HL-60 (cell line): ENCODE measurements around the gene TCEAL4.

ENCODE experiments used
- DNase-seq, 2 experiments: peaks; one replicate each; pipeline ENCODE4 v3.0.0-alpha.2; 2010 to 2020; ENCODE audit warnings: low read depth in 1 of 2, low spot score in 1 of 2
- H3K27ac ChIP-seq: fragments of 250-450 bp; sonication (Bioruptor Pico); replicated peaks from 2 replicates; pipeline ENCODE4 v1.5.1; 2020; ENCODE audit warnings: mild to moderate bottlenecking, moderate library complexity
- H3K27me3 ChIP-seq: fragments of 250-450 bp; sonication (Bioruptor Pico); 2 replicates; pipeline ENCODE4 v1.5.1; 2021; ENCODE audit warnings: mild to moderate bottlenecking, moderate library complexity; ENCODE audit not compliant: insufficient read depth, poor library complexity, severe bottlenecking
- H3K4me3 ChIP-seq: replicated peaks from 2 replicates; pipeline ENCODE4 v1.5.1; 2011; ENCODE audit warnings: mild to moderate bottlenecking, control low read depth, low read length; ENCODE audit not compliant: insufficient read depth
- GABPA ChIP-seq: IDR thresholded peaks from 2 replicates; pipeline ENCODE4 v1.6.1; 2012; ENCODE audit warnings: low read depth
- POLR2AphosphoS5 ChIP-seq: IDR thresholded peaks from 2 replicates; pipeline ENCODE4 v1.6.1; 2012; ENCODE audit warnings: low read depth
- SPI1 ChIP-seq: IDR thresholded peaks from 2 replicates; pipeline ENCODE4 v1.6.1; 2012; ENCODE audit warnings: low read depth, mild to moderate bottlenecking, borderline replicate concordance
- TF ChIP-seq, protein P1 (sequence below): IDR thresholded peaks from one replicate; pipeline ENCODE4 v1.5.1; 2011; ENCODE audit warnings: low read length, control low read depth, inconsistent platforms; ENCODE audit not compliant: insufficient read depth
- TF ChIP-seq, protein P2 (sequence below): IDR thresholded peaks from 2 replicates; pipeline ENCODE4 v1.6.1; 2012; ENCODE audit warnings: low read depth; ENCODE audit not compliant: insufficient replicate concordance

Gene TCEAL4

DNA sequence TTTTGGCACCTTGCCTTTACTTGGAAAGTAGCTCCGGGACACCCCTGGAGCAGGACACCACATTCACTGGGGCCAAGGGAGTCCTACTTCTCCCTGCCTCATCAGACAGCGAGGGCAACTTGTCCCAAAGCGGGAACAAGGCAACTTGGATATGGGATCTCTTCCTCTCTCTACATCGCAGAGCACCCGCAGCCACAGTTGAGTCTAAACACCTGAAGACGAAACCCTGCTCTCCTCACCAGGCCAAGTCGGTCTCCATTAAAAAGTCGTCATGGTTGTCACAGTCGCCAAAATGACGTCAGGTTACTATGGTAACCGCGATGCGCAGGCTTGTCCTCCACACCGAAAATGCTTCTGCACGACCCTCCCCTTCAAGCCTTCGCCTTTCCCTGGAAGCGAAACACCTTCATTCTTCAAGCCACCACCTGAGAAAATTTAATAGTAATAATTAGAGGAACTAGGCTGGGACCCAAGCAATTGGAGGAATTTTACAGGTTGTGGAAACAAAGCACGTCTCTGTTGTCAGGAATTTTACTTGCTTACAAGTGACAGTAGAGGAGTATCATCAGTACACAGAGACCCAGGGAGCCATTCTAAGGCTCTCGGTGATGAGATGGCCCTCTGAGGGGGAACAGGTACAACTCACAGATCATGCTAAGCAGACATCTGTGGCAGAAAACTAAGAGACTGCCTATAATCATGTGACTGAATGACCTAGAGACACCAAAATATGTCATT lies 30.5 kb upstream of the TCEAL4 start:
- peak; percentile 0 to 49 for DNase-seq
- peak overlapping the region; percentile 32 for H3K4me3 ChIP-seq
- H3K27me3 ChIP-seq: peaks cover 4% of the 10 kb centered on the region
- H3K27ac ChIP-seq: no peak overlapping the region
- no peak for TF ChIP-seq POLR2AphosphoS5
- TF ChIP-seq SPI1: no peak
- TF ChIP-seq GABPA: no peak

DNA sequence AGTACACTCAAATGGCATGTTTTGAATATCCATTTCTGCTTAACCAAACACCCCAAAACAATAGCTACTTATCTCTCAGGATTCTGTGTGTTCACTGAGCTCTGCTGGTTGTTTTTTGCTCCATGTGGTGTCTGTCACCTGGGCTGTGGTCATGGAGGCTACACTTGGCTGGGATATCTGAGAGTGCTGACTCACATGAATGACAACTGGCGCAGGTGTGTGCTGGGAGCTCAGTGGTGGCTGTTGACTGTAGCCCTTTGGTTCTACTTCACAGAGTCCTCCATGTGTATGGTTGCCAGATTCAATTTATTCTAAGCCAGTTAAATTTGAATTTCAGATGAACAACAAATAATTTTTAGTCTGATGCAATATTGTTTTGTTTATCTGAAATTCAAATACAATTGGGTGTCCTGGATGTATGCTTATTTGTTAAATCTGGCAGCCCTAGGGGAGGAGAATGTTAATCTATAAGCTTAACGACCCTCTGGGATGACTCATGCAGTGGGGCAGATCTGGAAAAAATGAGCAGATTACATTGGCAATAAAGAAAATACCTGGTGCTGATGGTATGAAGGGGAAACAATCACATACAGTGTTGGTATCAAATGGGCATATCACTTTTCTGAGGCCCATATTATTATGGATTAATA lies 28.2 kb upstream of the TCEAL4 start:
- TF ChIP-seq, protein P1, sequence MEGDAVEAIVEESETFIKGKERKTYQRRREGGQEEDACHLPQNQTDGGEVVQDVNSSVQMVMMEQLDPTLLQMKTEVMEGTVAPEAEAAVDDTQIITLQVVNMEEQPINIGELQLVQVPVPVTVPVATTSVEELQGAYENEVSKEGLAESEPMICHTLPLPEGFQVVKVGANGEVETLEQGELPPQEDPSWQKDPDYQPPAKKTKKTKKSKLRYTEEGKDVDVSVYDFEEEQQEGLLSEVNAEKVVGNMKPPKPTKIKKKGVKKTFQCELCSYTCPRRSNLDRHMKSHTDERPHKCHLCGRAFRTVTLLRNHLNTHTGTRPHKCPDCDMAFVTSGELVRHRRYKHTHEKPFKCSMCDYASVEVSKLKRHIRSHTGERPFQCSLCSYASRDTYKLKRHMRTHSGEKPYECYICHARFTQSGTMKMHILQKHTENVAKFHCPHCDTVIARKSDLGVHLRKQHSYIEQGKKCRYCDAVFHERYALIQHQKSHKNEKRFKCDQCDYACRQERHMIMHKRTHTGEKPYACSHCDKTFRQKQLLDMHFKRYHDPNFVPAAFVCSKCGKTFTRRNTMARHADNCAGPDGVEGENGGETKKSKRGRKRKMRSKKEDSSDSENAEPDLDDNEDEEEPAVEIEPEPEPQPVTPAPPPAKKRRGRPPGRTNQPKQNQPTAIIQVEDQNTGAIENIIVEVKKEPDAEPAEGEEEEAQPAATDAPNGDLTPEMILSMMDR: no peak
- TF ChIP-seq POLR2AphosphoS5: no peak
- TF ChIP-seq SPI1: no peak
- TF ChIP-seq, protein P2, sequence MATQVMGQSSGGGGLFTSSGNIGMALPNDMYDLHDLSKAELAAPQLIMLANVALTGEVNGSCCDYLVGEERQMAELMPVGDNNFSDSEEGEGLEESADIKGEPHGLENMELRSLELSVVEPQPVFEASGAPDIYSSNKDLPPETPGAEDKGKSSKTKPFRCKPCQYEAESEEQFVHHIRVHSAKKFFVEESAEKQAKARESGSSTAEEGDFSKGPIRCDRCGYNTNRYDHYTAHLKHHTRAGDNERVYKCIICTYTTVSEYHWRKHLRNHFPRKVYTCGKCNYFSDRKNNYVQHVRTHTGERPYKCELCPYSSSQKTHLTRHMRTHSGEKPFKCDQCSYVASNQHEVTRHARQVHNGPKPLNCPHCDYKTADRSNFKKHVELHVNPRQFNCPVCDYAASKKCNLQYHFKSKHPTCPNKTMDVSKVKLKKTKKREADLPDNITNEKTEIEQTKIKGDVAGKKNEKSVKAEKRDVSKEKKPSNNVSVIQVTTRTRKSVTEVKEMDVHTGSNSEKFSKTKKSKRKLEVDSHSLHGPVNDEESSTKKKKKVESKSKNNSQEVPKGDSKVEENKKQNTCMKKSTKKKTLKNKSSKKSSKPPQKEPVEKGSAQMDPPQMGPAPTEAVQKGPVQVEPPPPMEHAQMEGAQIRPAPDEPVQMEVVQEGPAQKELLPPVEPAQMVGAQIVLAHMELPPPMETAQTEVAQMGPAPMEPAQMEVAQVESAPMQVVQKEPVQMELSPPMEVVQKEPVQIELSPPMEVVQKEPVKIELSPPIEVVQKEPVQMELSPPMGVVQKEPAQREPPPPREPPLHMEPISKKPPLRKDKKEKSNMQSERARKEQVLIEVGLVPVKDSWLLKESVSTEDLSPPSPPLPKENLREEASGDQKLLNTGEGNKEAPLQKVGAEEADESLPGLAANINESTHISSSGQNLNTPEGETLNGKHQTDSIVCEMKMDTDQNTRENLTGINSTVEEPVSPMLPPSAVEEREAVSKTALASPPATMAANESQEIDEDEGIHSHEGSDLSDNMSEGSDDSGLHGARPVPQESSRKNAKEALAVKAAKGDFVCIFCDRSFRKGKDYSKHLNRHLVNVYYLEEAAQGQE: no peak
- no peak for TF ChIP-seq GABPA
- Histone ChIP-seq H3K27me3 (peaks cover 4% of the 10 kb centered on the region), H3K4me3 (no peak overlapping the region), H3K27ac (no peak overlapping the region)
- no peak for DNase-seq

DNA sequence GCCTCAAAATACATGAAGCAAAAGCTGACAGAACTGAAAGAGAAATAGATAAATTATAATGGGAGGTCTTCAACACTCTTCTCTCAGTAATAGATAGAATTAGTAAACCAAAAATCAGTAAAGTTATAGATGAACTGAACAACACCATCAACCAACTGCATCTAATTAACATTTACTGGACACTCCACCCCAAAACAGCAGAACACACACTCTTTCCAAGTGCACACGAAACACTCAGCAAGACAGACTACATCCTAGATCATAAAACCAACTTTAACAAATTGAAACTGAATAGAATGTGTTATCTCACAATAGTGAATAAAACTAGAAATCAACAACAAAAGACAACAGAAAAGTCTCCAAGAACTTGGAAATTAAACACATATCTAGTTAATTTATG lies 25.1 kb upstream of the TCEAL4 start:
- no peak overlapping the region for H3K4me3 ChIP-seq
- TF ChIP-seq, protein P2: no peak
- DNase-seq: no peak
- H3K27me3 ChIP-seq: peaks cover 9% of the 10 kb centered on the region
- H3K27ac ChIP-seq: no peak overlapping the region

DNA sequence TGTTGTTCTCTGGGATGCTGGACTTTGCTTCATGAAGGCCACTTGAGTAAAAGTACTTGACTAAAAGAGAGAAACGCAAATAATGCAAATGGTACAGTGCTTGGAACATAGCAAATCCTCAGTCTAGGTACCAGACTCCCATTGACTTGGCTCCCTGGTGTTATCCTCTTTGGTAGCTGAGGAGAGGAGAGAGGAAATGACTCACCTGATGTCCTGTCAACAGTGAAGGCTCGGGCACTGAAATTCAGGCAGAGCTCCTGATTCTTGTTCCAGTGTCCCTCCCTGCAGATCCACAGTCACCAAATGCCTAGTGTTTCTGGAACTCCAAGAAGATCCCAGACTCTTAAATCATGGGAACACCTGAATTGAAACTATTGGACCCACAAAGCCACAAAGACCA lies 22.5 kb upstream of the TCEAL4 start:
- Histone ChIP-seq H3K27me3 (peaks cover 7% of the 10 kb centered on the region), H3K4me3 (no peak overlapping the region), H3K27ac (no peak overlapping the region)
- DNase-seq: no peak
- TF ChIP-seq, protein P2: no peak
- TF ChIP-seq SPI1 (no peak), POLR2AphosphoS5 (no peak), GABPA (no peak)
- TF ChIP-seq, protein P1: no peak
